BJ (cell line): ENCODE measurements around the gene CHN2. TPM values are rescaled to one million over a fixed set of nuclear protein-coding genes. Genes with fewer than 3 reads are reported as not detected.

Experiments
- CTCF ChIA-PET: fragments of 350-600 bp; formaldehyde crosslinking; extraction: SDS; loops from one replicate; lab custom pipeline; 2021; ENCODE audit warnings: antibody characterized with exemption, inconsistent platforms; lab: Yijun Ruan, JAX
- POLR2A ChIA-PET: fragments of 300-600 bp; sonication (Branson Sonifier 250); formaldehyde crosslinking; extraction: SDS; loops from one replicate; lab custom pipeline; 2021; ENCODE audit warnings: antibody characterized with exemption; lab: Charles Lee
- DNase-seq: peaks from one replicate; pipeline ENCODE4 v3.0.0-alpha.2; 2011; ENCODE audit warnings: low read depth
- H3K27me3 ChIP-seq: 2 replicates; pipeline ENCODE4 v1.6.0; 2011; ENCODE audit warnings: low read length; ENCODE audit not compliant: control insufficient read depth, insufficient read depth
- H3K36me3 ChIP-seq: 2 replicates; pipeline ENCODE4 v1.5.1; 2011; ENCODE audit warnings: low read length; ENCODE audit not compliant: control insufficient read depth, insufficient read depth
- H3K4me3 ChIP-seq: 2 replicates; pipeline ENCODE4 v1.5.1; 2011; ENCODE audit warnings: low read depth, mild to moderate bottlenecking, control low read depth, low read length
- CTCF ChIP-seq: IDR thresholded peaks from 2 replicates; pipeline ENCODE4 v1.5.1; 2011; ENCODE audit warnings: low read depth, mild to moderate bottlenecking, control low read depth, inconsistent platforms, low read length, moderate library complexity; ENCODE audit not compliant: insufficient read depth
- polyA plus RNA-seq: library from polyadenylated mRNA; depleted of rRNA; stranded (reverse); fragments of >200 nt; gene quantifications from 2 replicates; pipeline ENCODE4 v1.2.3, GENCODE V29; 2011

Gene CHN2
- polyA plus RNA-seq, 1 experiment: not detected

- Histone ChIP-seq H3K36me3 (no peaks in the 10 kb centered on the region), H3K27me3 (no peaks in the 10 kb centered on the region; the same call in 1 of the 2 replicates), H3K4me3 (no peak overlapping the region)
- POLR2A ChIA-PET: no interaction called here
- CTCF ChIA-PET: no interaction called here
- no peak for TF ChIP-seq CTCF
- DNase-seq: no peak
Measured at GRCh38 chr7:29327455-29327854, 132.9 kb downstream of the CHN2 start.

GRCh38 chr7:29328045-29328444 is 133.5 kb downstream of the CHN2 start:
- no peak for TF ChIP-seq CTCF
- POLR2A ChIA-PET: no interaction called here
- H3K27me3 ChIP-seq: no peaks in the 10 kb centered on the region; the same call in 1 of the 2 replicates
- DNase-seq: no peak
- H3K36me3 ChIP-seq: no peaks in the 10 kb centered on the region
- CTCF ChIA-PET: no interaction called here
- no peak overlapping the region for H3K4me3 ChIP-seq

GRCh38 chr7:29328811-29329210 is 134.2 kb downstream of the CHN2 start:
- ChIA-PET POLR2A (no interaction called here), CTCF (no interaction called here)
- no peak for TF ChIP-seq CTCF
- no peak overlapping the region for H3K4me3 ChIP-seq
- H3K36me3 ChIP-seq: no peaks in the 10 kb centered on the region
- H3K27me3 ChIP-seq: no peaks in the 10 kb centered on the region; the same call in 1 of the 2 replicates
- DNase-seq: no peak

GRCh38 chr7:29329686-29330085 is 135.1 kb downstream of the CHN2 start:
- H3K36me3 ChIP-seq: no peaks in the 10 kb centered on the region
- H3K4me3 ChIP-seq: no peak overlapping the region
- DNase-seq: no peak
- H3K27me3 ChIP-seq: no peaks in the 10 kb centered on the region; the same call in 1 of the 2 replicates
- ChIA-PET CTCF (no interaction called here), POLR2A (no interaction called here)
- TF ChIP-seq CTCF: no peak

GRCh38 chr7:29330136-29330535 is 135.6 kb downstream of the CHN2 start:
- no peaks in the 10 kb centered on the region for H3K36me3 ChIP-seq
- ChIA-PET POLR2A (no interaction called here), CTCF (no interaction called here)
- DNase-seq: no peak
- H3K4me3 ChIP-seq: no peak overlapping the region
- TF ChIP-seq CTCF: no peak
- no peaks in the 10 kb centered on the region; the same call in 1 of the 2 replicates for H3K27me3 ChIP-seq
